GOT3 (cell line): ENCODE measurements around the gene PLA2G5.
"Not testable (repeated sequence)": the region's sequence is repeated elsewhere in the genome, so short reads cannot be mapped to it uniquely, and the experiment has no call there.

Source experiments
- DNase-seq: peaks from one replicate; lab custom pipeline; 2025; ENCODE audit warnings: mixed read lengths; lab: John Stamatoyannopoulos, UW

Gene PLA2G5

GRCh38 chr1:20119347-20119746, 49.4 kb downstream of the PLA2G5 start, which contains the start of gene PLA2G2D:
Gene PLA2G2D, minus strand, starts transcription at chr1:20119536. Its CDS starts 38 bp downstream, at chr1:20119498.
- no peak for DNase-seq

GRCh38 chr1:20120796-20121195, 50.8 kb downstream of the PLA2G5 start:
- DNase-seq = no peak

- DNase-seq = no peak
Observed at GRCh38 chr1:20123722-20124455, 53.9 kb downstream of the PLA2G5 start.

- DNase-seq = no peak
Observed at GRCh38 chr1:20124456-20125057, 54.6 kb downstream of the PLA2G5 start.

GRCh38 chr1:20125100-20125499, 55.1 kb downstream of the PLA2G5 start:
- DNase-seq = no peak

- DNase-seq = no peak
Observed at GRCh38 chr1:20126041-20126805, 56.2 kb downstream of the PLA2G5 start.

- no peak for DNase-seq
Observed at GRCh38 chr1:20126806-20127440, 56.9 kb downstream of the PLA2G5 start.

GRCh38 chr1:20130518-20130917, 60.5 kb downstream of the PLA2G5 start:
- DNase-seq = not testable (repeated sequence)

GRCh38 chr1:20134995-20135394, 65.0 kb downstream of the PLA2G5 start:
- DNase-seq = no peak

GRCh38 chr1:20136249-20136648, 66.3 kb downstream of the PLA2G5 start:
- no peak for DNase-seq

- no peak for DNase-seq
Observed at GRCh38 chr1:20137055-20137454, 67.1 kb downstream of the PLA2G5 start.

GRCh38 chr1:20137604-20138003, 67.6 kb downstream of the PLA2G5 start:
- DNase-seq = no peak

GRCh38 chr1:20138346-20138745, 68.4 kb downstream of the PLA2G5 start:
- no peak for DNase-seq

GRCh38 chr1:20138961-20139550, 69.1 kb downstream of the PLA2G5 start, which contains the start of gene PLA2G2F:
Gene PLA2G2F, plus strand, starts transcription at chr1:20139323. Its CDS starts 105 bp downstream, at chr1:20139428.
- DNase-seq = no peak

- DNase-seq = no peak
Observed at GRCh38 chr1:20139776-20140612, 70.0 kb downstream of the PLA2G5 start.

GRCh38 chr1:20141001-20141400, 71.0 kb downstream of the PLA2G5 start:
- DNase-seq = no peak

GRCh38 chr1:20141466-20141865, 71.5 kb downstream of the PLA2G5 start:
- no peak for DNase-seq
